DND-41 (cell line): ENCODE results near the gene ACSL5.

ENCODE experiments used
- EZH2 ChIP-seq: IDR thresholded peaks from 3 replicates; pipeline ENCODE4 v1.6.1; 2012; ENCODE audit warnings: borderline replicate concordance, low read depth, mild to moderate bottlenecking, moderate library complexity, low read length, inconsistent platforms; ENCODE audit not compliant: severe bottlenecking
- TF ChIP-seq, protein P1 (sequence below): IDR thresholded peaks from 2 replicates; pipeline ENCODE4 v1.5.1; 2012; ENCODE audit warnings: borderline replicate concordance, low read length, moderate library complexity, mild to moderate bottlenecking; ENCODE audit not compliant: poor library complexity, severe bottlenecking; ENCODE audit errors: extremely low read depth

- TF ChIP-seq, protein P1, sequence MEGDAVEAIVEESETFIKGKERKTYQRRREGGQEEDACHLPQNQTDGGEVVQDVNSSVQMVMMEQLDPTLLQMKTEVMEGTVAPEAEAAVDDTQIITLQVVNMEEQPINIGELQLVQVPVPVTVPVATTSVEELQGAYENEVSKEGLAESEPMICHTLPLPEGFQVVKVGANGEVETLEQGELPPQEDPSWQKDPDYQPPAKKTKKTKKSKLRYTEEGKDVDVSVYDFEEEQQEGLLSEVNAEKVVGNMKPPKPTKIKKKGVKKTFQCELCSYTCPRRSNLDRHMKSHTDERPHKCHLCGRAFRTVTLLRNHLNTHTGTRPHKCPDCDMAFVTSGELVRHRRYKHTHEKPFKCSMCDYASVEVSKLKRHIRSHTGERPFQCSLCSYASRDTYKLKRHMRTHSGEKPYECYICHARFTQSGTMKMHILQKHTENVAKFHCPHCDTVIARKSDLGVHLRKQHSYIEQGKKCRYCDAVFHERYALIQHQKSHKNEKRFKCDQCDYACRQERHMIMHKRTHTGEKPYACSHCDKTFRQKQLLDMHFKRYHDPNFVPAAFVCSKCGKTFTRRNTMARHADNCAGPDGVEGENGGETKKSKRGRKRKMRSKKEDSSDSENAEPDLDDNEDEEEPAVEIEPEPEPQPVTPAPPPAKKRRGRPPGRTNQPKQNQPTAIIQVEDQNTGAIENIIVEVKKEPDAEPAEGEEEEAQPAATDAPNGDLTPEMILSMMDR = no peak
- no peak for TF ChIP-seq EZH2
These were observed 46.2 kb upstream of the ACSL5 start for GRCh38 chr10:112327678-112328077.
